ENCODE data around the gene KDM2A. TPM values are rescaled to one million over a fixed set of nuclear protein-coding genes. Genes with fewer than 3 reads are reported as not detected.

The KDM2A gene
- total and polyA plus RNA-seq, 7 donors, result 15.6 to 67.3 (median 29.0) TPM

- intact Hi-C loops (cut with DNase I), result no loop called here
- H3K4me1 ChIP-seq, result peaks cover 0 to 34% (median 19%) of the 10 kb centered on the region in 4 donors
- 90 to 91% methylated on average over 1 of the region's 1 CpG for WGBS, 2 donors
- DNase-seq, result no peak
- no peak overlapping the region for H3K4me3 ChIP-seq
- no peaks in the 10 kb centered on the region for H3K27me3 ChIP-seq
- TF ChIP-seq EP300 (IDR thresholded peaks at IDR 0.05) (no peak), POLR2AphosphoS5 (IDR thresholded peaks at IDR 0.05) (no peak), POLR2A (IDR thresholded peaks at IDR 0.05) (no peak)
- TF ChIP-seq, protein P1, sequence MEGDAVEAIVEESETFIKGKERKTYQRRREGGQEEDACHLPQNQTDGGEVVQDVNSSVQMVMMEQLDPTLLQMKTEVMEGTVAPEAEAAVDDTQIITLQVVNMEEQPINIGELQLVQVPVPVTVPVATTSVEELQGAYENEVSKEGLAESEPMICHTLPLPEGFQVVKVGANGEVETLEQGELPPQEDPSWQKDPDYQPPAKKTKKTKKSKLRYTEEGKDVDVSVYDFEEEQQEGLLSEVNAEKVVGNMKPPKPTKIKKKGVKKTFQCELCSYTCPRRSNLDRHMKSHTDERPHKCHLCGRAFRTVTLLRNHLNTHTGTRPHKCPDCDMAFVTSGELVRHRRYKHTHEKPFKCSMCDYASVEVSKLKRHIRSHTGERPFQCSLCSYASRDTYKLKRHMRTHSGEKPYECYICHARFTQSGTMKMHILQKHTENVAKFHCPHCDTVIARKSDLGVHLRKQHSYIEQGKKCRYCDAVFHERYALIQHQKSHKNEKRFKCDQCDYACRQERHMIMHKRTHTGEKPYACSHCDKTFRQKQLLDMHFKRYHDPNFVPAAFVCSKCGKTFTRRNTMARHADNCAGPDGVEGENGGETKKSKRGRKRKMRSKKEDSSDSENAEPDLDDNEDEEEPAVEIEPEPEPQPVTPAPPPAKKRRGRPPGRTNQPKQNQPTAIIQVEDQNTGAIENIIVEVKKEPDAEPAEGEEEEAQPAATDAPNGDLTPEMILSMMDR (IDR thresholded peaks at IDR 0.05), result no peak
- H3K36me3 ChIP-seq, result no peaks in the 10 kb centered on the region
- no peak overlapping the region for H3K27ac ChIP-seq
- H3K9me3 ChIP-seq, result no peaks in the 10 kb centered on the region
These were observed 55.2 kb downstream of the KDM2A start for GRCh38 chr11:67174311-67174710.

DNA sequence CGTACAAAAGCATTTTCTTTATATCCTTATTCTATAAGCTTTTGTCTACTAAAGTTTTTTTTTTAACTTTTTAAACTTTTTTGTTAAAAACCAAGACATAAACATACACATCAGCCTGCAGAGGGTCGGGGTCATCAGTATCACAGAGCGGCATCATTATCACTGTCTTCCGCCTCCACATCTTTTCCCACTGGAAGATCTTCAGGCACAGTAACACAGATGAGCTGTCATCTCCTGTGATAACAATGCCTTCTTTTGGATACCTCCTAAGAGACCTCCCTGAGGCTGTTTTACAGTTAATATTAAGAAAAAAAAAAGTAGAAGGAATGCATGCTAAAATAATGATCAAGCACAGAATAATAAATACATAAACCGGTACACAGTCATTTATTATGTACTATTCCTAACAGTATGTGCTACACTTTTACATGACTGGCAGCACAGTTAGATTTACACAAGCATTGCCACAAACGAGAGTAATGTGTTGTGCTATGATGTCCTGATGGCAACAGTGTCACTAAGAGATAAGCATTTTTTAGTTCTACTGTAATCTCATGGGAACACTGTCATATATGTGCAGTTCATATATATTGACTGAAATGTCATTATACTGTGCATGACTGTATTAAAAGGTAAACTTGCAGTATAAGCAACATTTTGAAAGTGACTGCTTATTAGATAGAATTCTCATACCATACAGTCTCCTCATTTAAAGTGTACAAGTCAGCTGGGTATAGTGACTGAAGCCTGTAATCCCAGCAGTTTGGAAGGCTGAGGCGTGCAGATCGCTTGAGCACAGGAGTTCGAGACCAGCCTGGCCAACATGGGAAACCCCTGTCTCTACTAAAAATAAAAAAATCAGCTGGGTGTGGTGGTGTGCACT, 58.6 kb downstream of the KDM2A start:
- DNase-seq, result no peak
- no peak overlapping the region for H3K4me3 ChIP-seq
- TF ChIP-seq POLR2AphosphoS5 (IDR thresholded peaks at IDR 0.05) (no peak), EP300 (IDR thresholded peaks at IDR 0.05) (no peak), POLR2A (IDR thresholded peaks at IDR 0.05) (no peak)
- TF ChIP-seq, protein P1 (IDR thresholded peaks at IDR 0.05), result no peak
- no peak overlapping the region for H3K27ac ChIP-seq
- 93 to 94% methylated on average over 9 of the region's 9 CpGs for WGBS, 2 donors
- H3K36me3 ChIP-seq, result peaks cover 0 to 29% (median 7%) of the 10 kb centered on the region in 4 donors
- H3K27me3 ChIP-seq, result no peaks in the 10 kb centered on the region
- intact Hi-C loops (cut with DNase I), result no loop called here
- H3K4me1 ChIP-seq, result peaks cover 0 to 39% (median 13%) of the 10 kb centered on the region in 4 donors
- no peaks in the 10 kb centered on the region for H3K9me3 ChIP-seq

- Histone ChIP-seq H3K9me3 (no peaks in the 10 kb centered on the region), H3K4me3 (no peak overlapping the region), H3K4me1 (peaks cover 0 to 39% (median 13%) of the 10 kb centered on the region in 4 donors), H3K36me3 (peaks cover 6 to 36% (median 7%) of the 10 kb centered on the region in 4 donors), H3K27ac (no peak overlapping the region), H3K27me3 (no peaks in the 10 kb centered on the region)
- intact Hi-C loops (cut with DNase I), result no loop called here
- TF ChIP-seq, protein P1 (IDR thresholded peaks at IDR 0.05), result no peak
- TF ChIP-seq EP300 (IDR thresholded peaks at IDR 0.05), result no peak
- no peak for TF ChIP-seq POLR2A (IDR thresholded peaks at IDR 0.05)
- TF ChIP-seq POLR2AphosphoS5 (IDR thresholded peaks at IDR 0.05), result no peak
- 83 to 88% methylated on average over 1 of the region's 1 CpG for WGBS, 2 donors
- DNase-seq, result no peak
These were observed 59.4 kb downstream of the KDM2A start for GRCh38 chr11:67178421-67178820.

DNA sequence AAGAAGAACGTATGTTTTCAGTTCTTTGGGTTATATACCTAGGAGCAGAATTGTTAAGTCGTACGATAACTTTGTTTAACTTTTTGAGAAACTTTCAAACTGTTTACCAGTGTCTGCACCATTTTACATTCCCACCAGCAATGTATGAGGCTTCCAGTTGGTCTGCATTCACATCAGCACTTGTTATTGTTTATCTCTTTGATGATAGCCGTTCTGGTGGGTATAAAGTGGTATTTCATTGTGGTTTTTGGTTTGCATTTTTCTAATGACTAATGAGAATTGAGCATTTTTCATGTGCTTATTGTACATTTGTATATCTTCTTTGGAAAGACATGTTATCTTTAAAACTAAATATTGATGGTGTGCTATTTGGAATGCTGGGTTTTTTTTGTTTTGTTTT, 59.8 kb downstream of the KDM2A start:
- Histone ChIP-seq H3K36me3 (peaks cover 6 to 41% (median 9%) of the 10 kb centered on the region in 4 donors), H3K9me3 (no peaks in the 10 kb centered on the region), H3K27ac (no peak overlapping the region), H3K4me3 (no peak overlapping the region), H3K4me1 (peaks cover 0 to 35% (median 13%) of the 10 kb centered on the region in 4 donors), H3K27me3 (no peaks in the 10 kb centered on the region)
- intact Hi-C loops (cut with DNase I), result no loop called here
- DNase-seq, result no peak
- TF ChIP-seq EP300 (IDR thresholded peaks at IDR 0.05) (no peak), POLR2A (IDR thresholded peaks at IDR 0.05) (no peak), POLR2AphosphoS5 (IDR thresholded peaks at IDR 0.05) (no peak)
- TF ChIP-seq, protein P1 (IDR thresholded peaks at IDR 0.05), result no peak
- WGBS, 2 donors, result 81 to 84% methylated on average over 4 of the region's 4 CpGs
